SK-N-SH (cell line): ENCODE measurements around the gene ELMO1.

Source experiments
- POLR2AphosphoS5 ChIP-seq: IDR thresholded peaks from 2 replicates; pipeline ENCODE4 v1.6.1; 2012; ENCODE audit warnings: low read depth, low read length
- RAD21 ChIP-seq: IDR thresholded peaks from 2 replicates; pipeline ENCODE4 v1.6.1; 2012; ENCODE audit warnings: mild to moderate bottlenecking, low read length
- TCF12 ChIP-seq: IDR thresholded peaks from 2 replicates; pipeline ENCODE4 v1.4.0; 2012

GRCh38 chr7:36962367-36962766 is 486.3 kb downstream of the ELMO1 start:
- no peak for TF ChIP-seq RAD21
- TF ChIP-seq POLR2AphosphoS5, result no peak
- TF ChIP-seq TCF12, result no peak
